ENCODE data around the gene PDCD4.

DNA sequence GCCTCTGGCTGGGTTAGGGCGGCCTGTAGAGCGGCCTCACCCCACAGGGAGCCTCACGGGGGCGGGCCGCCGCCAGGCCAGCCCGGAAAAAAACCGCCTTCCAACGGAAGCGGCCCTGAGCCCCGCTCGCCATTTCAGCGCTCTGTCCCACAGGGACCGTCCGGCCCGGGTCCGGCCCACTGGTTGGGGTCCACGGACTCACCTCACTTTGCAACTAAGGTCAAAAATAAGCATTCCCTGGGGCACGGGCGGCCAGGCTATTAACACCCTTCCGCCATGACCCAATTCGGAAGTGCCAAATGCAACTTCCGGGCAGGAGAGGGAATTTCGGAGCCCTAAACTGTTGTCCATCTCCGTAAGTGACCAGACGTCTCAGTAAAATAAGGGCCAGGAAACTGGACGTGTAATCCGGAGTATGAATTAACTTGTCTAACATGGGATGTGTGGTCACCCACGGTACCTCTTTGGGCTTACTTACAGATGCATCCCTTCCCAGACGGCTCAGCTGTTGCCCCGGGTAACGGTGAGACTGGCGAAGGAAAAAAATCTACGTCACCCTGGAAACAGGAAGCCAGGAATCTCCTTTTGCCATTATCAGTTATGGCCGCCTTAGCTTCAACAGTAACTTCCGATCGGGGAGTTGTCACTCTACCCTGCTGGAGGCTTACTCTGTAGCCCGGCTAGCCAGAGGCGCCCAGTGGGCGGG lies 47.1 kb downstream of the PDCD4 start, which contains the start of gene BBIP1:
- TF ChIP-seq, protein P1, sequence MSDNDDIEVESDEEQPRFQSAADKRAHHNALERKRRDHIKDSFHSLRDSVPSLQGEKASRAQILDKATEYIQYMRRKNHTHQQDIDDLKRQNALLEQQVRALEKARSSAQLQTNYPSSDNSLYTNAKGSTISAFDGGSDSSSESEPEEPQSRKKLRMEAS (IDR thresholded peaks at IDR 0.05): peak; percentile 71
- TF ChIP-seq, protein P2, sequence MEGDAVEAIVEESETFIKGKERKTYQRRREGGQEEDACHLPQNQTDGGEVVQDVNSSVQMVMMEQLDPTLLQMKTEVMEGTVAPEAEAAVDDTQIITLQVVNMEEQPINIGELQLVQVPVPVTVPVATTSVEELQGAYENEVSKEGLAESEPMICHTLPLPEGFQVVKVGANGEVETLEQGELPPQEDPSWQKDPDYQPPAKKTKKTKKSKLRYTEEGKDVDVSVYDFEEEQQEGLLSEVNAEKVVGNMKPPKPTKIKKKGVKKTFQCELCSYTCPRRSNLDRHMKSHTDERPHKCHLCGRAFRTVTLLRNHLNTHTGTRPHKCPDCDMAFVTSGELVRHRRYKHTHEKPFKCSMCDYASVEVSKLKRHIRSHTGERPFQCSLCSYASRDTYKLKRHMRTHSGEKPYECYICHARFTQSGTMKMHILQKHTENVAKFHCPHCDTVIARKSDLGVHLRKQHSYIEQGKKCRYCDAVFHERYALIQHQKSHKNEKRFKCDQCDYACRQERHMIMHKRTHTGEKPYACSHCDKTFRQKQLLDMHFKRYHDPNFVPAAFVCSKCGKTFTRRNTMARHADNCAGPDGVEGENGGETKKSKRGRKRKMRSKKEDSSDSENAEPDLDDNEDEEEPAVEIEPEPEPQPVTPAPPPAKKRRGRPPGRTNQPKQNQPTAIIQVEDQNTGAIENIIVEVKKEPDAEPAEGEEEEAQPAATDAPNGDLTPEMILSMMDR (IDR thresholded peaks at IDR 0.05 in 2 of 3, conservative IDR thresholded peaks at IDR 0.05 in 1 of 3; ENCODE audit: borderline replicate concordance in 1 of 3, insufficient read depth in 1 of 3, low read depth in 2 of 3, low read length in 2 of 3): no peak

Data from HCT116 (cell line).